Immature natural killer cell (primary cell): ENCODE data around the gene TGM5. TPM values are rescaled to one million over a fixed set of nuclear protein-coding genes. Genes with fewer than 3 reads are reported as not detected.

Source experiments
- polyA plus RNA-seq, 3 donors: library from polyadenylated mRNA; unstranded; fragments of 300-500 nt; fragmentation: Illumina TruSeq; gene quantifications; one replicate each; pipeline ENCODE4 v1.2.3, GENCODE V29; 2021

The TGM5 gene
- polyA plus RNA-seq, 3 donors from 2014 or later: 0.21 TPM; not detected in 2

Other genes starting within 250 kb of the TGM5 start
- gene UBR1, start 160.9 kb downstream of the TGM5 start, polyA plus RNA-seq: 10 to 100 TPM; 12.1 to 26.5 (median 15.1) TPM
- gene TMEM62, start 133.3 kb downstream of the TGM5 start, polyA plus RNA-seq: 10 to 100 TPM in 2 of 3 donors, 1 to 10 TPM in 1; 9.3 to 12.7 (median 12.5) TPM
- 100 to 1,000 TPM; 186 to 286 (median 197) TPM for gene CCNDBP1, start 81.5 kb downstream of the TGM5 start, polyA plus RNA-seq
- gene EPB42, start 45.9 kb downstream of the TGM5 start, polyA plus RNA-seq: not detected
- not detected for gene TGM7, start 35.3 kb upstream of the TGM5 start, polyA plus RNA-seq
- 1 to 10 TPM in 2 of 3 donors, under 1 TPM in 1; 0.40 to 2.5 (median 2.3) TPM for gene LCMT2, start 63.6 kb upstream of the TGM5 start, polyA plus RNA-seq
- 1 to 10 TPM in 2 of 3 donors, under 1 TPM in 1; 0.39 to 8.9 (median 4.1) TPM for gene ZSCAN29, start 104.1 kb upstream of the TGM5 start, polyA plus RNA-seq
- gene TUBGCP4, start 104.2 kb upstream of the TGM5 start, polyA plus RNA-seq: 10 to 100 TPM; 11.1 to 18.1 (median 11.7) TPM
- 1 to 10 TPM in 2 of 3 donors, under 1 TPM in 1; 0.55 to 7.8 (median 3.0) TPM for gene TP53BP1, start 226.2 kb upstream of the TGM5 start, polyA plus RNA-seq